Right renal cortex interstitium (tissue), 3 donors: Measurements from ENCODE around the gene CKAP2L. TPM values are rescaled to one million over a fixed set of nuclear protein-coding genes. Genes with fewer than 3 reads are reported as not detected.
"Not testable (repeated sequence)": the region's sequence is repeated elsewhere in the genome, so short reads cannot be mapped to it uniquely, and the experiment has no call there.

ENCODE experiments used
- DNase-seq, 3 donors: peaks; one replicate each; pipeline ENCODE4 v3.0.0-alpha.2; 2013; ENCODE audit warnings: low read depth in 3 of 3, low spot score in 2 of 3
- polyA plus RNA-seq, 3 donors: library from polyadenylated mRNA; unstranded; fragments of 120-200 nt; gene quantifications; one replicate each; pipeline ENCODE4 v1.2.1, GENCODE V29; 2013; ENCODE audit not compliant: insufficient read length in 3 of 3

The CKAP2L gene
- polyA plus RNA-seq, 3 donors: 12.8 to 16.4 (median 15.8) TPM

DNA sequence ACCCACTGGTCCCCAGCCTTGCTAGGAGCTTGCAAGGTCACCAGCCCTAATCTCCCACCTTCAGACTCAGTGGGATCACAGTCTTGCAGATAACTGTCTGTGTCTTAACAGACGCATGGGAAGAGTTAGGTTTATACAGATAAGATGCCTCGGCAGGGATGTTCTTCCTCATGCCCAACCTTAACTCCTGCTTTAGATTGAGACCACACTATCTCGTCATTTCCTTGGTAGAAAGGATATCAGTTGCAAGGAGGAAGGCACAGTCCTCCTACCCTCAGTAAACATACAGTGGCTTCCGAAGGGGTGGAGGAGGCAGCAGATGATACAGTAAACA, 36.4 kb downstream of the CKAP2L start:
- DNase-seq: no peak

DNA sequence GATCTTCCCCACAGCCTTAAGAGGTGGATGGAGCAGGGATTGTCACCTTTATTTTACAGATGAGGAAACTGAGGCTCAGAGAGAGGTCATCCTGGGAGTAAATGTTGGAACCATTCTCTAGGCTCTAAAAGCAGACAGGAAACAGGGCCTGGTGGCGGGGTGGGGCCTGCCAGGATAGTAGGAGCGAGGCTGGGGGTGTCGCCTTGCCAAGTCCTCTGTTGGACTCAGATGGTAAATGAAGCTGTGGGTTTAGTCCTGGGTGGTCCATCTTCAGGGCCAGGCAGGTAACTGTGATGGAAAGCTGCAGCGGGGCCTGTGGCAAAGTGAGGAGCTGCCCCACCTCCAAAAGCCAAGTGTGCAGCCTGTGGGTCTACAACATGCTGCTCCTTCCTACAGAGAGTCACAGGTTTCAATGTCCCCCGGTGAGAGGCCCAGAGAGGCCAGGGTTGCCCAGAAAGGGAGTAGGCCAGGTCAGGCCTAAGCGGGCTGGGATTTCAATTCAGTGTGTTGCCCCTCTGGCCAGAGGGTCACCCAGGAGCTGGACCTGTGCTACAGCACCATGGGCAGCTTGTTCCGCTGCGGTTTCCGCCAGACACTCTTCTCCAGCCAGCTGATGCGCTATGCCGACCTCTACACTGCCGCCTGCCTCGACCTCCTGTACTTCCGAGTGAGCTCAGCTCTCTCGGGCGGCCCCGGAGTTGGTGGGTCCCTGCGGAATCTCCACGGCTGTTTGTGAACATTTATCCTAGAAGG, 37.0 kb downstream of the CKAP2L start:
- DNase-seq: no peak

DNA sequence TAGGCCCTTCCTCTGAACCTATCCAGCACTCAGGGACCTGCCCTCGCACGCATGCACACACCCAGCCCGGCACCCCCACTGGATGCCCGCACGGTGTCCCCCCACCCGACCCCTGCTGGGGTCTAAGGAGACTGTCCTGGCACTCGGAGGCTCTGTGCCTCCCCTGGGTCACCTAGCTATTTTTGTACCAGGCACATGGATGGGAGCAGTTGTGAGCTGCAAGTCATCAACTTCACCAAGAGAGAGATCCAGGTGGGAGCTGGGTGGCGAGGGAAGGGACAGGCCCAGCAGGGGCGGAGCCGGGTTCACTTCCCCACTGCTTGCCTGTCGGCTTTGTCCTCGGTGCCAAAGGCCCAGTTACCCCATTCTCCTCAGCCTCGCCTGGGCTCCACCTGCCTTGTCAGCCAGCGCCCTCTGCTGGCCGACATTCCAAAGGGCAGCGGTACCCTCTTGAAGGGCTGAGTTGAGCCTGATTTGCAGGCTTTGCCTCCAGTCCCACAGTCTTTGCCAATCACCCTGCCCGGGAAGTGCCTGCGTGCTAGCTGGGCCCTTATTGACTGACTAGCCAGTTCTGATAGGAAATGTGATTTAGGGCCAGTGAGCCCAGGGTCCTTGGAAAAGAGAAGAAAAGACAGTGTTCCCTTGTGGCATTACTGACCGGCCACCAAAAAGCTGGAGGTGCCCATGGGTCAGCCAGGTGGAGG, 37.8 kb downstream of the CKAP2L start:
- DNase-seq: peak; percentile 58 to 72 (median 64)

DNA sequence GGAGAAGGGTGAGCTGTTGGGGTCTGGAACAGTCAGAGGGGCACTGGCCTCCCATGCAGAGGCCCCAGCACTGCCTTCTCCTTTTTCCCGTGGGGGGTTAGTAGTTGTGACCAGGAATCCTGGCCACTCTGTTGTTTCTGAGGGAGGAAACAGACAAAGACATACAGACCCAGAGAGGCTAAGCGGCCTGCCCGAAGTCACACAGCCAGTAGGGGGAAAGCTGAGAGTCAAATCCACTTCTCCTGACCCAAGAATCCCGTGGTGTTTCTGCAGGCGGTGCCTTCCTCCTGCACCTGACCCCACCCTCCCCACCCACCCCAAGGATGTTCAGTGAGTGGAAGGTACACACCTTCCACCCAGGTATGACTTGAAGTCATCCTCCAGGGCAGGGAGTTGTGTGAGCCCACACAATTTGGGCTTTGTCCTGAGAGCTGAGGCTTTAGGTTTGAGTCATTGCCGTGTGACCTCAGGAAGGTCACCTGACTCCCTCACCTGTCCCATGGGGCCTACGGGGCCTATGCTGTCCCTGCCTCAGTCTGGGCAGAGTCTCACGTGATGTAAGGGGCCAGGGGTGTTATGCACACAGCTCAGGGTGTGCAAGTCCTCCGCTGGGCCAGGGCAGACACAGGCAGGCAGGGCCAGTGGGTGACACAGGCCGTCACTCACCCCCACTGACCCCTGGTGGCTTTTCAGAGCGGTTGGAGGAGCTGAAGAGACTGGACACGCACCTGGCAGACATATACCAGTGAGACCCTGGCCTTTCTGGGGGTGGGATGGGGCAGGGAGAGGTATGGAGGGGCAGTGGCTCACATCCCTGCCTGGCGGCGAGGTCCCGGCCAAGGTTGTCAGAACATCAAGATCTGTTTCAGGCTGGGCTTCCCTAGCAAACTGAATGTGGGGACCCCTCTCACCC, 38.6 kb downstream of the CKAP2L start:
- DNase-seq: no peak

DNA sequence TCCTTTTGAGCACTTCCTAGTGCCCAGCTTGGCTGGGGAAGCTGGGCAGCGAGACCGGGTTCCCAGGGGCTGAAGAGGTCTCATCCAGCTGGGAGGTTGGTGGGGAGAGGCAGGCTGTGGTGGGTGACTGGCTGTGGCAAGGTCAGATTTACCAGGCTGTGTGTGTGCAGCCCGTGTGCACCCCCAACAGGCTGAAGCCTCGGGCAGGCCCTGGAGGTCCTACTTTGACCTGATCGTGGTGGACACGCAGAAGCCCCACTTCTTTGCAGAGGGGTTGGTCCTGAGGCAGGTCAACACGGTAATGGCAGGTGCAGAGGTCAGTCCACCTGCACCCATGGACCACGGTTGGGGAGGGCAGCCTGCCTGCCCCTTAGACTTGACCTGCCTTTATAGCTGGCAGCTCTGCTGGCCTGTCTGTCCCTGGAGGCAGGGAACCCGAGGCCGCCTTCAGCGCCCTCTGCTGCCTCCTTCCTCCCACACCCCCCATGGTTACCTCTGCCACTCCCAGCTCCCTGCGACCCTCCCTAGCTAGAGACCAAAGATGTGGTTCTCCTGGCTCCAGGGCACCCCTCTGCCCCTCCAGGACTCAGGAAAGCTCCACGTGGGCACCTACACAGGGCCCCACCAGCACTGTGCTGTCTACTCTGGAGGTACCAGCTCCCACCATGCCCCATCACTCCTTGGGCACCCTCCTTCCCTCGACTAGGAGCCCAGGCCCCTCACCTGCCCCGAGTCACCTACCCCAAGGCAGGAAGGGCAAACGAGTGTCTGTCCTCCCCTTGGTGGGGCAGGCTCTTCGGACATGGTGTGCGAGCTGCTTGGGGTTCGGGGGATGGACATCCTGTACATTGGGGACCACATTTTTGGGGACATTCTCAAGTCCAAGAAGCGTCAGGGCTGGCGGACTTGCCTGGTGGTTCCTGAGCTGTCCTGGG, 39.6 kb downstream of the CKAP2L start:
- no peak for DNase-seq

DNA sequence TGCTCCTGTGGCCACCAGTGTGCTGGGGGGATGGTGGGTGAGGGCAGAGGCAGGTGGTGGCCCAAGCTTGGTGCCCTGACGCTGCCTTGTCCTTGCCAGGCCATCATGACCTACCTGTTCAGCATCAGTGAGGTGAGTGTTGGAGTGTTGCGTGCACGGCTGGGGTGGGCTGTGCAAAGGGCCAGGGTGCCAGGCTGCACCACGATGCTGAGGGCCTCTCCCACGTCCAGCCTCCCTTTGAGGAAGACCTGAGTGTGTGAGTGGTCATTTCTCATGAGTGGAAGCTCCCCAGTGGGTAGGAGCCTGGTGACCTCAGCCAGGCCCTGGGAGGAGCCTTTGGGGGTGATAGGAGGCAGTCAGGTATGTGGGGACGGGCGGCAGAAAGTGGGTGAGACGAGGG, 40.4 kb downstream of the CKAP2L start:
- no peak for DNase-seq

DNA sequence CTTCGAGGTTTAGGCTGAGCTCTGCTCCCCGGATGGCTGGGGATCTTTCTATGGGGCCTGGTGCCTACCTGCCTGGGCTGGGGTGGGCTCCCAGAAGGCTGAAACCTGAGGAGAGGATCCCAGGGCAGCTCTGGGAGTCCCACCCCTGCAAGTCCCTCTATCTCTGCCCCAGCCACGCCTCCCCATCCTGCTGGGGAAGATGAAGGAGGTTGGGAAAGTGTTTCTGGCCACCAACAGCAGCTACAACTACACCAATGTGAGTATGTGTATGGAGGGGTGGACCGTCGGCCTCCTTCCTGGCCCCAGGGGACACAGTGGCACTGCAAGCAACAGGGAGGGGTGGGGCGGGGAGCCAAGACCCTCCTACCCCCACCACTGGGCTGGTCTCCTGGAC, 40.9 kb downstream of the CKAP2L start:
- no peak for DNase-seq

DNA sequence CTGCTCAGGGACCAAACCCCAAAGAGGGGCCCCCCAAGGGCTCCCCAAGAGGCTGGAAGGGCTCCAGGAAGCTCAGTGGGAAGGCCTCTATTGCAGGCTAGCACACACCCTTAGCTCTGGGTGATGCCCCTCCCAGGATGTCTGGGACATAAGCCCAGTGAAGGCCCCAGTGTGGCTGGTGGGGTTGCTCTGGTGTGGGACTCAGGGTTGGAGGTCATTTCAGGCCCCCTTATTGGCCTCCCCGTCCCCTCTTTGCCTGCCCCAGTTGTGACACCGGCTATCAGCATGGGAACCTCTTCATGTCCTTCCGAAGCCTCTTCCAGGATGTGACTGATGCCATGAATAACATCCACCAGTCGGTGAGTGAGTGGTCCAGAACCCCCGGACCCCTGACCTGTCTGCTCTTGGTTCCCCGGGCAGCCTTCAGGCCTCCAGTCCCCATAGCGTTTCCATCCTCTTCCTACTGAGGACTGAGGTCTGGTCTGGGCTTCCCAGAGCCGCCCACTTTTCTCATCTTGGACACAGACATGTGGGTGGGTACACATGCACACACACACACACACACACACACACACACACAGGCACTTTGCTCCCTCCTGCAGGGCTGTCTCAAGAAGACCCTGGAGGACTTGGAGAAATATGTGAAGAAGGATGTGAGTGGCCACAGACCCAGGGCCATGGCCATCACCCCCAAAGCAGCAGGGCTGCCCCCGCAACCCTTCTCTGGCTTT, 41.4 kb downstream of the CKAP2L start:
- DNase-seq: no peak

DNA sequence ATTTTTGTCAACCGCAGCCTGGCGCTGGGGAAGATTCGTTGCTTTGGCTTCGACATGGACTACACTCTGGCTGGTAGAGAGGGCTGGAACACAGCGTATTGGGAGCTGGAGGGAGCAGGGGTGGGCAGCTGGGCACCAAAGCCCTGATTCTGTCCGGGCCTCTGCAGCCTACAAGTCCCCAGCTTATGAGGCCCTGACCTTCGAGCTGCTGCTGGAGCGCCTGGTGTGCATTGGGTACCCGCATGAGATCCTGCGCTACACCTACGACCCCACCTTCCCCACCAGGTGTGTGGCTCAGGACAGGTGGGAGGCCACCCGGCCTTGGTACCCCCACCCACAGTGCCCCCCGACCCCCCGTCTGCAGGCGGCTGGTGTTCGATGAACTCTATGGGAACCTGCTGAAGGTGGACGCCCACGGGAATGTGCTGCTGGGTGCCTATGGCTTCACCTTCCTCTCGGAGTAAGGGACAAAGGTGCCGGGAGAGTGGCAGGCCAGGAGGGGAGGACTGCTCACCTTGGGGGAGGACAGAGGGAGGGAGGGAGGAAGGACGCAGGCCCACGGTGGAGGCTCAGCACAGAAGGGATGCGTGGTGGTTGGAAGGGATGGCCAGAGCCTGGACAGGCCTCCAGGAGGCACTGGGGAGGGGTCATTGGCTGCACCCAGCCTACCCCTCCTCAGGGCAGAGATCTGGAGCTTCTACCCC, 42.4 kb downstream of the CKAP2L start:
- no peak for DNase-seq

DNA sequence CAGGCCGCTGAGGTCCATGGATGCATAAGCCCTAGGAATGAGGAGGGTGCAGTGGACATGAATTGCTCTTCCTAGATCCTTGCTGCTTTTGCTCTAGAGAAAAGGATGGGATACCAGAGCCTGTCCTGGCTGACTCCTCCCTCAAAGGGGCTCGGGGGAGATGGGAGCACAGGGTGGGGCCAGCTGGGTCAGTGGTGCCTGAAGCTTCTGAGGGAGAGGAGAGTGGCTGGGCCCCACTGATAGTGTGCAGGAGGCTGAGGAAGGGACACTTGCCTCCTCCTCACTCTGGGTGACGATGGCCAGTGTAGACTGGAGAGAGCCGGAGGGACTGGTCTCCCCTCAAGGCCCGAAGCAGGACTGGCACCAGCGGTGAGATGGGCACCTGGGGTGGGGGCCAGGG, 43.6 kb downstream of the CKAP2L start, which contains the start of gene NT5DC4:
Gene NT5DC4 (plus strand): TSS at position 236 of the 400 bp plus-strand sequence. CDS start 60 bp downstream, at position 296.
- no peak for DNase-seq

DNA sequence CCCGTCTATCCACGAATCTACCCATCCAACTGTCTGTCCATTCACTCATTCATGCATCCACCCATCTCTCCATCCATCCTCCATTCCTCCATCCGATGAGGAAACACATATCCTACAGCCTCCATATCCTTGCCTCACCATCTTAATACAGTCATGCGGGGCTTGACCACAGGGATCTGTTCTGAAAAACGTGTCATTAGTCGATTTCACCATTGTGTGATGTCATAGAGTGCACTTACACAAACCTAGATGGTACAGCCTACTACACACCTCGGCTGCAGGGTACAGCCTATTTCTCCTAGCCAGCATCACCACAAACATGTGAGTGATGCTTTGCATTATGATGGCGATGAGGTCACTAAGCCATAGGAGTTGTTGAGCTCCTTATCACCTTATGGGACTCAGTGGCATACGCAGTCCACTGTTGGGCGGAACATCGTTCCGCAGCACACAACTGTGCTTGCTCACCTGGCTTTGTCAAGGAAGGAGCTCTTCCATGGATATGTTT, 45.5 kb downstream of the CKAP2L start:
- DNase-seq: no peak

DNA sequence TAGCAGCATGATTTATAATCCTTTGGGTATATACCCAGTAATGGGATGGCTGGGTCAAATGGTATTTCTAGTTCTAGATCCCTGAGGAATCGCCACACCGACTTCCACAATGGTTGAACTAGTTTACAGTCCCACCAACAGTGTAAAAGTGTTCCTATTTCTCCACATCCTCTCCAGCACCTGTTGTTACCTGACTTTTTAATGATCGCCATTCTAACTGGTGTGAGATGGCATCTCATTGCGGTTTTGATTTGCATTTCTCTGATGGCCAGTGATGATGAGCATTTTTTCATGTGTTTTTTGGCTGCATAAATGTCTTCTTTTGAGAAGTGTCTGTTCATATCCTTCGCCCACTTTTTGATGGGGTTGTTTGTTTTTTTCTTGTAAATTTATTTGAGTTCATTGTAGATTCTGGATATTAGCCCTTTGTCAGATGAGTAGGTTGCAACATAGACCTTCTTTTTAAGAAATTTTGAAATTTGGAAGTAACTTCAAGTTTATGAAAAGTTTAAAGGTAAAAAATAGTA, 47.5 kb downstream of the CKAP2L start:
- DNase-seq: not testable (repeated sequence)

DNA sequence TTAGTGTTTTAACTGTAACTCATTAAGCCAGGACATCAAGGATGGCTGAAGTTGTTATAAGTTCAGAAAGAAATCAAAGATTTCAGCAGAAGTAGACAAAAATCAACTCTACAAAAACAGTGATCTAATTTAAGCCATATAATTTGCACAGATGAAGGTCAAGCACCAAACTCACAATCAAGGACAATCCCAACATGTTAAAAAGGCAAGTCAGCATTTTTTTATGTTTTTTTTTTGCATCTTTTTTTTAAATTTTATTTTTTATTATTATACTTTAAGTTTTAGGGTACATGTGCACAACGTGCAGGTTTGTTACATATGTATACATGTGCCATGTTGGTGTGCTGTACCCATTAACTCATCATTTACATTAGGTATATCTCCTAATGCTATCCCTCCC, 48.3 kb downstream of the CKAP2L start:
- not testable (repeated sequence) for DNase-seq

DNA sequence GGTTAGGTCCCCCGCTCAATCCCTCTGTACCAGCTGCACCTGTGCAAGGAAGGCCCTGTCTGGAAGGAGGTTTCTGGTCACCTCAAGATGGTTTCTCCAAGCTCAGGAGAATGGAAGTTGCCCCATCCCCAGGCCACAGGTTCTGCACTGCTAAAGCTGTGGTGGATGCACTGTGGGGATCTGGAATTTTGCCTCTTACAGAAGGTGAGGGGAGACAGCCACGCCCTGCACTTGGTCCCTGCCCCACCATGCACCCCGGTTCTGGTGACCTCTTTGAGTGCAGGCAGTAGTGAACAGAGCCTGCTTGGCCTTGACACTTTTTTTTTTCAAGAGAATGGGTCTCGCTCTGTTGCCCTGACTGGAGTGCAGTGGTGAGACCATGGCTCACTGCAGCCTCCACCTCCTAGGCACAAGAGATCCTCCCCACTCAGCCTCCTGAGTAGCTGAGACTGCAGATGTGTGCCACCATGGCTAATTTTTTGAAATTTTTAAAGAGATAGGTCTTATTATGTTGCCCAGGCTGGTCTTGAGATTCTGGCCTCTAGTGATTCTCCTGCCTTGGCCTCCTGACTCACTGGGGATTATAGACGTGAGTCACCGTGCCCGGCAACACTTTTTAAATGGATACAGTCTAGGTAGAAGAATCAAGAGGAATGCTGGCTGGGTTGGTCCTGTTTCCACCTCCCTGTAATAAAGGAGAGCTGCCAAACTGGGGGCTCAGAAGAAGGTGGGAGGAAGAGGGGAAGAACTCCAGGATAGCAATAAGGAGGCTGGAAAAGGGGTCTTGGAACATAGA, 49.4 kb downstream of the CKAP2L start:
- no peak for DNase-seq

DNA sequence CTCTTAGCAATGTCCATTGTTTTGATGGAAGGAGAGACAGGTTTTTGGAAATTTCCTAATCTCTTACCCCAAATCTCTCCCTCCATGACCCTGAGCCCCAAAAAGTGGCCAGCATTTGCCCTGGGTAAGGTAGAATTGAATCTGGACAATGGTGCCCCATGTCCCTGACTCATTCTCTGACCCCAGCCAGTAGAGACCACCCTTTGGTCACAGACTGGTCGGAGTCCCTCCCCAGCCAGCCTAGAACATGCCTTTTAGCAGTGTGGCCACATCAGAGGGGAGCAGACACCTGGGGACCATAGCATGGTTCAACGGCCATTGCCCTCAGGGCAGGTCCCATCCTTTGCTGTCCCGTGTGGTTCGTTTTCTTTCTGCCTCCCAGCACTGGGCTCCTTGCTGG, 50.1 kb downstream of the CKAP2L start:
- DNase-seq: no peak

DNA sequence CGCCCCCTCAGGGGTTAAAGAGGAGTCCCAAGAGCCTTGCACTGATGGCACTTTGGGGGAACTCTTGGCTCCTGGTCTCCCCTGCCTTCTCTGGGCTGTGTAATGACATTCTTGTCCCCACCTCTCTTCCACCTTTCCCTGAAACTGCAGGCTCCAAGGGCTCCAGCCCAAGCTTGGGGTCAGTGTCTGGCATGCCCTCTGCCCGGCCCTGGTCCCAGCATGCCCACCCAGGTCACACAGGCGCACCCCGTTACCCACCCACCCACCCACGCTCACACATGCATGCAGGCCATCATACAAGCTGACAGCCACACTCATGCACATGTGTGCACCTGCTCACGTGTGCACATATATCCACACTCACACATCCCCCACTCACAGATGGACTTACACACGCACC, 50.5 kb downstream of the CKAP2L start:
- no peak for DNase-seq

DNA sequence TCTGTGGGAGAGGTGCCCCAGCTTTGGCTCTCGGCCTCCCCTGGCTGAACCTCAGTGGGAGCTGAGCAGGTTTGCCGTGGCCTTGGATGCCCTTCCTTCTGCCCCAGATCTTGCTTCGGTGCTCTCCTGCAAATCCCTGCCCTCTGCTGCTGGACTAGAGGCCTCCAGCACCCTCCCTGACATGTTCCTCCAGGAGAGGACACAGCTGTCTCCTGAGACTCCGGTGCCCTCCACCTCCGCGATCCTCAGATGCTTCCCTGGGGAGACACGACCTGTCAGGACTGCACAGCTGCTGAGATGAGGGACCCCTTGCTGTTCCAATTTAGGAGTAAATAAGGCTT, 50.9 kb downstream of the CKAP2L start:
- DNase-seq: no peak
